Measurements from ENCODE around the gene ERC2.

DNA sequence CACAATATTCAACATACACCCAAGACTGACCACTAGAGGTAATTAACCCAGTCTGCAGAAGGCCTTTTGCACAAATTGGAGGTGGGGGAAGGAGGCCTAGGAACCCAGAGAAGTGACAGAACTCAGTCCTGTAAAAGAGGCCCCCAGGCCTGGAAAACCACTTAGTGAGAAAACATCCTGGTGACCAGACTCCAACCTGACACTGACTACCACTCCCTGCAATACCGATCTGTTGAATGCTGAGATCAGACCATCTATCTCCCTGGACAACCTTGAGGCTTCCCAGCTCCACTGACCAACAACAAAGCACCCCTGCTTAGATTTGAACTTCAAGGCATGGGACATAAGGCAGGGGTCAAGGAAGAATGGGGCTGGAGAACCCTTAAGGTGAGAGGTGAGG, 719.2 kb downstream of the ERC2 start:
- no peak for TF ChIP-seq EZH2 (IDR thresholded peaks at IDR 0.05; ENCODE audit: borderline replicate concordance, low read depth, low read length, poor library complexity, severe bottlenecking)
- TF ChIP-seq, protein P1, sequence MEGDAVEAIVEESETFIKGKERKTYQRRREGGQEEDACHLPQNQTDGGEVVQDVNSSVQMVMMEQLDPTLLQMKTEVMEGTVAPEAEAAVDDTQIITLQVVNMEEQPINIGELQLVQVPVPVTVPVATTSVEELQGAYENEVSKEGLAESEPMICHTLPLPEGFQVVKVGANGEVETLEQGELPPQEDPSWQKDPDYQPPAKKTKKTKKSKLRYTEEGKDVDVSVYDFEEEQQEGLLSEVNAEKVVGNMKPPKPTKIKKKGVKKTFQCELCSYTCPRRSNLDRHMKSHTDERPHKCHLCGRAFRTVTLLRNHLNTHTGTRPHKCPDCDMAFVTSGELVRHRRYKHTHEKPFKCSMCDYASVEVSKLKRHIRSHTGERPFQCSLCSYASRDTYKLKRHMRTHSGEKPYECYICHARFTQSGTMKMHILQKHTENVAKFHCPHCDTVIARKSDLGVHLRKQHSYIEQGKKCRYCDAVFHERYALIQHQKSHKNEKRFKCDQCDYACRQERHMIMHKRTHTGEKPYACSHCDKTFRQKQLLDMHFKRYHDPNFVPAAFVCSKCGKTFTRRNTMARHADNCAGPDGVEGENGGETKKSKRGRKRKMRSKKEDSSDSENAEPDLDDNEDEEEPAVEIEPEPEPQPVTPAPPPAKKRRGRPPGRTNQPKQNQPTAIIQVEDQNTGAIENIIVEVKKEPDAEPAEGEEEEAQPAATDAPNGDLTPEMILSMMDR (conservative IDR thresholded peaks at IDR 0.05; ENCODE audit: low read depth, low read length) = no peak

Data from A673 (cell line).